HepG2 (cell line): Measurements from ENCODE around the gene GNAL. TPM values are rescaled to one million over a fixed set of nuclear protein-coding genes. Genes with fewer than 3 reads are reported as not detected.
A peak's percentile ranks its signal among the peaks of the same experiment; 100 is the strongest.

ENCODE experiments used
- AHR ChIP-seq: IDR thresholded peaks from 2 replicates; pipeline ENCODE4 v1.6.1; 2018; ENCODE audit warnings: missing genetic modification reagents, missing compliant biosample characterization
- ELF1 ChIP-seq: sonication (generic); formaldehyde crosslinking; IDR thresholded peaks from 2 replicates; pipeline ENCODE4 v1.4.0; 2020; ENCODE audit warnings: missing genetic modification reagents
- KIAA2018 ChIP-seq: sonication (generic); formaldehyde crosslinking; IDR thresholded peaks from 2 replicates; pipeline ENCODE4 v1.5.0; 2020; ENCODE audit warnings: mild to moderate bottlenecking, missing genetic modification reagents, borderline replicate concordance
- PHF5A ChIP-seq: IDR thresholded peaks from one replicate; pipeline ENCODE4 v1.6.1; 2018; ENCODE audit warnings: low read depth, missing genetic modification reagents; ENCODE audit not compliant: unreplicated experiment
- PTBP1 ChIP-seq: fragments of 200-400 bp; formaldehyde crosslinking; IDR thresholded peaks from 2 replicates; pipeline ENCODE4 v1.6.1; 2018; ENCODE audit warnings: low read length, low read depth; ENCODE audit not compliant: poor library complexity, severe bottlenecking
- SKI ChIP-seq: fragments of 450-650 bp; IDR thresholded peaks from one replicate; pipeline ENCODE4 v1.6.1; 2018; ENCODE audit warnings: mild to moderate bottlenecking; ENCODE audit not compliant: partially characterized antibody
- SOX13 ChIP-seq, 3 experiments: fragments of 450-650 bp in 1 of 3; sonication (generic) in 1 of 3; formaldehyde crosslinking in 1 of 3; IDR thresholded peaks in 2 of 3; conservative IDR thresholded peaks in 1 of 3; 2 replicates each; pipeline versions ENCODE4 v1.5.0 to v1.6.1; 2016 to 2020; ENCODE audit warnings: antibody characterized with exemption in 1 of 3, mild to moderate bottlenecking in 1 of 3, missing compliant biosample characterization in 1 of 3, missing genetic modification reagents in 1 of 3, moderate library complexity in 1 of 3
- TBP ChIP-seq: sonication (generic); formaldehyde crosslinking; IDR thresholded peaks from 2 replicates; pipeline ENCODE4 v1.5.0; 2020; ENCODE audit warnings: missing genetic modification reagents
- ZNF180 ChIP-seq: sonication (generic); formaldehyde crosslinking; IDR thresholded peaks from 2 replicates; pipeline ENCODE4 v1.4.0; 2020; ENCODE audit warnings: low read depth, missing genetic modification reagents, borderline replicate concordance
- ZNF878 ChIP-seq: sonication (generic); formaldehyde crosslinking; IDR thresholded peaks from 2 replicates; pipeline ENCODE4 v1.8.1; 2023; ENCODE audit warnings: mild to moderate bottlenecking, missing genetic modification reagents, moderate library complexity
- polyA plus RNA-seq, 8 experiments: library from polyadenylated mRNA; depleted of rRNA in 3 of 8; stranded (reverse) in 7 of 8; unstranded in 1 of 8; fragments of >200 nt; fragmentation: Illumina TruSeq in 4 of 8; extraction: Trizol in 4 of 8; gene quantifications; 2 replicates each; pipeline versions ENCODE4 v1.2.1 to v1.2.3, GENCODE V29; 2011 to 2016; ENCODE audit warnings: low read depth in 4 of 8, missing spikeins in 1 of 8, mixed read lengths in 1 of 8; ENCODE audit not compliant: insufficient read depth in 1 of 8
- total RNA-seq, 5 experiments: library from RNA; depleted of rRNA; stranded (reverse); fragments of >200 nt; fragmentation: Illumina TruSeq; extraction: Trizol; gene quantifications; 2 replicates each; pipeline ENCODE4 v1.2.3, GENCODE V29; 2016; ENCODE audit warnings: low read depth in 1 of 5
- TF ChIP-seq, protein P1 (sequence below): sonication (generic); formaldehyde crosslinking; IDR thresholded peaks from 2 replicates; pipeline ENCODE4 v1.8.1; 2023; ENCODE audit warnings: mild to moderate bottlenecking, inconsistent platforms, moderate library complexity, missing genetic modification reagents, borderline replicate concordance
- TF ChIP-seq, protein P2 (sequence below): sonication (generic); formaldehyde crosslinking; IDR thresholded peaks from 2 replicates; pipeline ENCODE4 v1.4.0; 2020; ENCODE audit warnings: mild to moderate bottlenecking, missing genetic modification reagents
- TF ChIP-seq, protein P3 (sequence below): sonication (generic); formaldehyde crosslinking; IDR thresholded peaks from 2 replicates; pipeline ENCODE4 v1.5.1; 2020; ENCODE audit warnings: missing genetic modification reagents, mild to moderate bottlenecking, borderline replicate concordance

GNAL gene
- total and polyA plus RNA-seq, 2 of the 13 experiments (the other 11 are each of a cell fraction or from before 2014, with no cell fraction given) = 0.87 to 1.4 TPM

DNA sequence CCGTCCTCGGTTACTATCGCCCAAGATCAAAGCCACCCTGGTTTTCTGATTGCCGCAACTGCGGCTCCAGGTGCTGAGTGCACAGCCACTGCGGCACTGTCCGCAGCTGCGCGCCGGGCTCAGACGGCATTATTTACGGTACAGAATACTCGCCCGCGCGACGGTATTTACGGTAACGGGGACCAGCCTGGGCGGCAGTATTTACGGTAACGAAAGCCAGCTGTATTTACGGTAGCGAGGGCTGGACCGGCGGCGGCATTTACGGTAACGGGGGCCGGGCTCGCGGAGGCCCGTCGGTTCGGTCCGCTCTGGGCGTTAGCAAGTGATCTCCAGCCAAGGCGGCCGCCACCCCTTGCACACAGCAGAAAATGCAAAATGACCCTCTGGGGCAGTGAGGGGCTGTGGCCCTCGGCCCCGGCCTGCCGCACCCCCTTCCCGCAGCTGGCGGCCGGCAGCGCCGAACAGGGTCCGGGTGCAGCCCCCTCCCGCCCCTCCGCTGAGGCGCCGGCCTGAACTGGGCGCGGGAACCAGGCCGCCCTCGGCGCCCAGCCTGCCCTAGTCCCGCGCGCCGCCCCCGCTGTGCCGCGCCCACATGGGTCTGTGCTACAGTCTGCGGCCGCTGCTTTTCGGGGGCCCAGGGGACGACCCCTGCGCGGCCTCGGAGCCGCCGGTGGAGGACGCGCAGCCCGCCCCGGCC, at the start of gene GNAL (continued):
- TF ChIP-seq ZNF180 (no peak), AHR (no peak), PTBP1 (no peak), PHF5A (CRISPR knock-in tag) (no peak), SKI (peak; percentile 62), KIAA2018 (CRISPR knock-in tag) (no peak), TBP (CRISPR knock-in tag) (no peak), SOX13 (IDR thresholded peaks at IDR 0.05) (peak; percentile 33; the same call in 1 of the 2 replicates), SOX13 (CRISPR knock-in tag; conservative IDR thresholded peaks at IDR 0.05 in 1 of 2, IDR thresholded peaks at IDR 0.05 in 1 of 2) (no peak), ZNF878 (CRISPR knock-in tag) (no peak), ELF1 (CRISPR knock-in tag) (no peak)
- TF ChIP-seq, protein P1, sequence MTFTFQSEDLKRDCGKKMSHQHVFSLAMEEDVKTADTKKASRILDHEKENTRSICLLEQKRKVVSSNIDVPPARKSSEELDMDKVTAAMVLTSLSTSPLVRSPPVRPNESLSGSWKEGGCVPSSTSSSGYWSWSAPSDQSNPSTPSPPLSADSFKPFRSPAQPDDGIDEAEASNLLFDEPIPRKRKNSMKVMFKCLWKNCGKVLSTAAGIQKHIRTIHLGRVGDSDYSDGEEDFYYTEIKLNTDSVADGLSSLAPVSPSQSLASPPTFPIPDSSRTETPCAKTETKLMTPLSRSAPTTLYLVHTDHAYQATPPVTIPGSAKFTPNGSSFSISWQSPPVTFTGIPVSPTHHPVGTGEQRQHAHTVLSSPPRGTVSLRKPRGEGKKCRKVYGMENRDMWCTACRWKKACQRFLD (CRISPR knock-in tag) = no peak
- TF ChIP-seq, protein P2, sequence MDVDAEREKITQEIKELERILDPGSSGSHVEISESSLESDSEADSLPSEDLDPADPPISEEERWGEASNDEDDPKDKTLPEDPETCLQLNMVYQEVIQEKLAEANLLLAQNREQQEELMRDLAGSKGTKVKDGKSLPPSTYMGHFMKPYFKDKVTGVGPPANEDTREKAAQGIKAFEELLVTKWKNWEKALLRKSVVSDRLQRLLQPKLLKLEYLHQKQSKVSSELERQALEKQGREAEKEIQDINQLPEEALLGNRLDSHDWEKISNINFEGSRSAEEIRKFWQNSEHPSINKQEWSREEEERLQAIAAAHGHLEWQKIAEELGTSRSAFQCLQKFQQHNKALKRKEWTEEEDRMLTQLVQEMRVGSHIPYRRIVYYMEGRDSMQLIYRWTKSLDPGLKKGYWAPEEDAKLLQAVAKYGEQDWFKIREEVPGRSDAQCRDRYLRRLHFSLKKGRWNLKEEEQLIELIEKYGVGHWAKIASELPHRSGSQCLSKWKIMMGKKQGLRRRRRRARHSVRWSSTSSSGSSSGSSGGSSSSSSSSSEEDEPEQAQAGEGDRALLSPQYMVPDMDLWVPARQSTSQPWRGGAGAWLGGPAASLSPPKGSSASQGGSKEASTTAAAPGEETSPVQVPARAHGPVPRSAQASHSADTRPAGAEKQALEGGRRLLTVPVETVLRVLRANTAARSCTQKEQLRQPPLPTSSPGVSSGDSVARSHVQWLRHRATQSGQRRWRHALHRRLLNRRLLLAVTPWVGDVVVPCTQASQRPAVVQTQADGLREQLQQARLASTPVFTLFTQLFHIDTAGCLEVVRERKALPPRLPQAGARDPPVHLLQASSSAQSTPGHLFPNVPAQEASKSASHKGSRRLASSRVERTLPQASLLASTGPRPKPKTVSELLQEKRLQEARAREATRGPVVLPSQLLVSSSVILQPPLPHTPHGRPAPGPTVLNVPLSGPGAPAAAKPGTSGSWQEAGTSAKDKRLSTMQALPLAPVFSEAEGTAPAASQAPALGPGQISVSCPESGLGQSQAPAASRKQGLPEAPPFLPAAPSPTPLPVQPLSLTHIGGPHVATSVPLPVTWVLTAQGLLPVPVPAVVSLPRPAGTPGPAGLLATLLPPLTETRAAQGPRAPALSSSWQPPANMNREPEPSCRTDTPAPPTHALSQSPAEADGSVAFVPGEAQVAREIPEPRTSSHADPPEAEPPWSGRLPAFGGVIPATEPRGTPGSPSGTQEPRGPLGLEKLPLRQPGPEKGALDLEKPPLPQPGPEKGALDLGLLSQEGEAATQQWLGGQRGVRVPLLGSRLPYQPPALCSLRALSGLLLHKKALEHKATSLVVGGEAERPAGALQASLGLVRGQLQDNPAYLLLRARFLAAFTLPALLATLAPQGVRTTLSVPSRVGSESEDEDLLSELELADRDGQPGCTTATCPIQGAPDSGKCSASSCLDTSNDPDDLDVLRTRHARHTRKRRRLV = no peak
- TF ChIP-seq, protein P3, sequence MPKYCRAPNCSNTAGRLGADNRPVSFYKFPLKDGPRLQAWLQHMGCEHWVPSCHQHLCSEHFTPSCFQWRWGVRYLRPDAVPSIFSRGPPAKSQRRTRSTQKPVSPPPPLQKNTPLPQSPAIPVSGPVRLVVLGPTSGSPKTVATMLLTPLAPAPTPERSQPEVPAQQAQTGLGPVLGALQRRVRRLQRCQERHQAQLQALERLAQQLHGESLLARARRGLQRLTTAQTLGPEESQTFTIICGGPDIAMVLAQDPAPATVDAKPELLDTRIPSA (CRISPR knock-in tag) = no peak
